Left lobe of liver (tissue), 2 donors: Measurements from ENCODE around the gene GATA1. TPM values are rescaled to one million over a fixed set of nuclear protein-coding genes. Genes with fewer than 3 reads are reported as not detected.

ENCODE experiments used
- ATAC-seq: fragments of 200-7000 bp; cut with Tn5 transposase; one replicate; pipeline ENCODE4 v1.9.1; 2020; ENCODE audit warnings: mild to moderate bottlenecking, moderate library complexity
- DNase-seq: peaks from one replicate; pipeline ENCODE4 v3.0.0-alpha.2; 2020; ENCODE audit warnings: low spot score
- total RNA-seq: library from RNA; stranded (reverse); gene quantifications from one replicate; pipeline ENCODE4 v1.2.1, GENCODE V29; 2021
- donor health status: DM: no; HTN: no; CAD: no; lungs with moderate emphysema.
- donor health status: DM: no; HTN: yes; CAD: no.

The GATA1 gene
- total RNA-seq, 1 donor from 2014 or later = 0.35 TPM

- DNase-seq (no peak), ATAC-seq (no peak)
Observed at GRCh38 chrX:48784726-48785125, 1.7 kb upstream of the GATA1 start.

- DNase-seq (no peak), ATAC-seq (no peak)
Observed at GRCh38 chrX:48785186-48785539, 1.2 kb upstream of the GATA1 start.

GRCh38 chrX:48785540-48786214 is 713 bp upstream of the GATA1 start:
- ATAC-seq (no peak), DNase-seq (no peak)

GRCh38 chrX:48786825-48787504 is 575 bp downstream of the GATA1 start:
- DNase-seq (no peak), ATAC-seq (no peak)

GRCh38 chrX:48787505-48788443 is 1.4 kb downstream of the GATA1 start:
- DNase-seq (no peak), ATAC-seq (no peak)

- ATAC-seq (no peak), DNase-seq (no peak)
Observed at GRCh38 chrX:48789366-48790220, 3.2 kb downstream of the GATA1 start.

GRCh38 chrX:48790477-48790876 is 4.1 kb downstream of the GATA1 start:
- DNase-seq = no peak
- no peak for ATAC-seq

- ATAC-seq (no peak), DNase-seq (no peak)
Observed at GRCh38 chrX:48791063-48791820, 4.9 kb downstream of the GATA1 start.

- ATAC-seq = no peak
- no peak for DNase-seq
Observed at GRCh38 chrX:48792219-48792618, 5.8 kb downstream of the GATA1 start.

GRCh38 chrX:48793935-48794334 is 7.5 kb downstream of the GATA1 start:
- ATAC-seq (no peak), DNase-seq (no peak)

GRCh38 chrX:48794340-48794910 is 8.0 kb downstream of the GATA1 start:
- DNase-seq = no peak
- ATAC-seq = no peak

- DNase-seq (no peak), ATAC-seq (no peak)
Observed at GRCh38 chrX:48794911-48795515, 8.6 kb downstream of the GATA1 start.

GRCh38 chrX:48798318-48798717 is 11.9 kb downstream of the GATA1 start:
- ATAC-seq = no peak
- DNase-seq = no peak

- ATAC-seq (no peak), DNase-seq (no peak)
Observed at GRCh38 chrX:48800574-48801279, 14.3 kb downstream of the GATA1 start.

- ATAC-seq (peak; percentile 84), DNase-seq (peak; percentile 96)
Observed at GRCh38 chrX:48801280-48802088, 15.1 kb downstream of the GATA1 start, which contains the start of gene HDAC6. HDAC6 (plus strand) TSS chrX:48802067; CDS start chrX:48802693, 626 bp downstream.

- peak; percentile 87 for DNase-seq
- ATAC-seq = peak; percentile 75
Observed at GRCh38 chrX:48802089-48802904, 15.9 kb downstream of the GATA1 start.

GRCh38 chrX:48802905-48803200 is 16.5 kb downstream of the GATA1 start:
- DNase-seq (no peak), ATAC-seq (no peak)
